Measurements from ENCODE around the gene SDK1. TPM values are rescaled to one million over a fixed set of nuclear protein-coding genes. Genes with fewer than 3 reads are reported as not detected.

The SDK1 gene
- polyA plus RNA-seq, 2 of the 4 experiments (the other 2 are of a cell fraction) = 0.12 to 0.28 TPM

DNA sequence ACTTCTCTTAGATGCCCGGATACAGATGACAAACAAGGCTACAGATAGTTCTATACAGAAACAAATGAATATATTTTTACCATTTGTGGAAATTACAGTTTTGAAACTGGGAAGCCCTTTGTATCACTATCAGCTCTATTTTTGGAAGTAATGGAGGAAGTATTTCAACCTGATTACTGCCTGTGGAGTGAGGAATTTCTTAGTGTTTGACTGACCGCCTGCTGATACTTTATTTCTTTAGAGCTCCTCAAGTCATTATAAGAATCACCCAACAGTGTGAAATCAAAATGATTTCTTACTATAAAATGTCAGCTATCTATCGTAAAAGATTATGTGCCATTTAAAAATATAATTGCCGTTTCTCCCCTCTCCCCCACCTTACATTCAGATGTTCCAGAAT, 290.9 kb downstream of the SDK1 start:
- TF ChIP-seq JUNB (IDR thresholded peaks at IDR 0.05) = no peak
- TF ChIP-seq, protein P1, sequence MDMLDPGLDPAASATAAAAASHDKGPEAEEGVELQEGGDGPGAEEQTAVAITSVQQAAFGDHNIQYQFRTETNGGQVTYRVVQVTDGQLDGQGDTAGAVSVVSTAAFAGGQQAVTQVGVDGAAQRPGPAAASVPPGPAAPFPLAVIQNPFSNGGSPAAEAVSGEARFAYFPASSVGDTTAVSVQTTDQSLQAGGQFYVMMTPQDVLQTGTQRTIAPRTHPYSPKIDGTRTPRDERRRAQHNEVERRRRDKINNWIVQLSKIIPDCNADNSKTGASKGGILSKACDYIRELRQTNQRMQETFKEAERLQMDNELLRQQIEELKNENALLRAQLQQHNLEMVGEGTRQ (IDR thresholded peaks at IDR 0.05) = no peak
- ChIA-PET CTCF (interaction anchor here (0.8 to 1.1 kb wide), 2 partner anchors 29 to 93 kb away, joined by 3 to 4 read pairs; no protein-coding TSS in a partner anchor), POLR2A (interaction anchor here (0.5 kb wide), 1 partner anchor 318 kb away, joined by 4 read pairs; no protein-coding TSS in a partner anchor)
- Histone ChIP-seq H3K4me1 (no peaks in the 10 kb centered on the region), H3K4me2 (peak overlapping the region; percentile 71; the same call in 2 of the 3 replicates), H3K4me3 (no peak overlapping the region), H3K9me3 (no peaks in the 10 kb centered on the region), H3K27ac (no peak overlapping the region)
- no peak for ATAC-seq
- WGBS (ENCODE audit: missing lambda C conversion rate) = 68% methylated on average over 4 of the region's 4 CpGs
- no peak for FAIRE-seq
- no peak for DNase-seq (ENCODE audit: low read depth in 1 of 2, low spot score in 1 of 2)

DNA sequence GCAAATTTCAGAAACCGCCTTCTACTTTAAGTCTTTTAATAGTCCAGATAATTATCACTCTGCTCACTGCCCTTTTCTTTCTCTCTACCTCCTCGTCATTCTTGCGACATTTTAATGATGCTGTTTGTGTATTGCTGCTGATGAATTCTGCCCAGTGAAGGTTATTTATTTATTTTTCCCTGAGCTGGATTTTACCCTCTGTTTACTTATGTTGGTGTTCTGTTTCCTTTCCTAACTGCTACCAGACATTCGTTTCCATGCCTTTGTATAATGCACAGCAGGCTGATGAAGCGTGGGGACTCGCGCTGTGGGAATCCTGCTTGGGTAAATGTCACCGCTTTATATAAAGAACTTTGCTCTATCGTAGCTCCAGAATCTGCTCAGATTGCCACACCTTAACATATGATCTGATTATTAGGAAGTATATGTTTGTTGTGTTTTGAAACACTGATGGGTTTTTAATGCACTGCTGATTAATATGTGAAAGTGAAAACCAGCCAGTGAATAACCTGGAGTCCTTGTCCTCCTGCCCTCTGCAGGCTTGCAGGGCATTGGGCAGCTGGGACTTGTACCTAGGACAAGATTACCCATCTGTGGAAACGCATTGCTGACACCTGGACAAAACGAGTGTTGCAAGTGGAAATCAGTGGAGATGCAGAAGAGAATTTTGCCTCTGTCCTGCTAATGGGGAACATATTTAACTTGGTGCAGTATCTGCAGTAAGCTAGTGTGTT, 291.5 kb downstream of the SDK1 start:
- DNase-seq (ENCODE audit: low read depth in 1 of 2, low spot score in 1 of 2) = no peak
- FAIRE-seq = no peak
- POLR2A ChIA-PET = no interaction called here
- Histone ChIP-seq H3K9me3 (no peaks in the 10 kb centered on the region), H3K4me2 (peak overlapping the region; percentile 71), H3K4me3 (peak overlapping the region; percentile 21; the same call in 1 of the 3 replicates), H3K27ac (no peak overlapping the region), H3K4me1 (no peaks in the 10 kb centered on the region)
- TF ChIP-seq ZNF302 (CRISPR knock-in tag; IDR thresholded peaks at IDR 0.05) (no peak), TFCP2L1 (CRISPR knock-in tag; IDR thresholded peaks at IDR 0.05) (no peak)
- TF ChIP-seq, protein P2, sequence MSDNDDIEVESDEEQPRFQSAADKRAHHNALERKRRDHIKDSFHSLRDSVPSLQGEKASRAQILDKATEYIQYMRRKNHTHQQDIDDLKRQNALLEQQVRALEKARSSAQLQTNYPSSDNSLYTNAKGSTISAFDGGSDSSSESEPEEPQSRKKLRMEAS (IDR thresholded peaks at IDR 0.05) = no peak
- CTCF ChIA-PET = interaction anchor here (0.8 to 1.1 kb wide), 2 partner anchors 30 to 93 kb away, joined by 3 to 4 read pairs; no protein-coding TSS in a partner anchor
- ATAC-seq = peak; percentile 23 to 64; a peak in 1 of 6 replicates
- 5% methylated on average over 11 of the region's 11 CpGs for WGBS (ENCODE audit: missing lambda C conversion rate)

DNA sequence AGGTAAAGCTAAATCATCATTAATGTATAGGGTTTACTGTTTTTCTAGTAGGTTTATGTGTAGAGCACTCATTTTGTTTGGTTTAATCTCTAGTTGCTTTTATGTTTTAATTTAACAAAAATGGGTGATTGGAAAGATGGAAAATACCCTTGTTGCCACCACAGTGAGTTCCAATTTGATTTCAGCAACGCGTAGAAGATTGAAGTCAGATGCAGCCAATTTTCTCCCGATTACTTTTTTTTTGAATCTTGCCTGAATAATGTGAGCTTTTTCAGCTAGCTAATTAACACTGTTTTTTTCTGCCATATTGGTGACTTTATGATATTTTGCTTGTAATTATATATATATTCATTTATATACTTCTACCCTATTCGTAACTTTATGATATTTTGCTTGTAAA, 293.8 kb downstream of the SDK1 start:
- no peak overlapping the region for H3K27ac ChIP-seq
- H3K9me3 ChIP-seq = no peaks in the 10 kb centered on the region
- TF ChIP-seq ZNF302 (CRISPR knock-in tag; IDR thresholded peaks at IDR 0.05) (no peak), FOSL2 (IDR thresholded peaks at IDR 0.05) (no peak), FOSL2 (CRISPR knock-in tag; IDR thresholded peaks at IDR 0.05) (no peak), HOXB13 (CRISPR knock-in tag; IDR thresholded peaks at IDR 0.05; ENCODE audit: low read depth) (no peak), KDM5A (IDR thresholded peaks at IDR 0.05) (no peak), EP300 (IDR thresholded peaks at IDR 0.05) (no peak), PHF8 (IDR thresholded peaks at IDR 0.05; ENCODE audit: borderline replicate concordance, low read depth) (no peak), EHMT2 (IDR thresholded peaks at IDR 0.05; ENCODE audit: low read depth) (no peak), ZSCAN20 (CRISPR knock-in tag; IDR thresholded peaks at IDR 0.05) (no peak), MAFK (IDR thresholded peaks at IDR 0.05; ENCODE audit: partially characterized antibody) (no peak), ZFP36 (IDR thresholded peaks at IDR 0.05; ENCODE audit: borderline replicate concordance, partially characterized antibody) (no peak), RFX5 (IDR thresholded peaks at IDR 0.05) (no peak), FOSB (CRISPR knock-in tag; IDR thresholded peaks at IDR 0.05) (no peak), RNF2 (IDR thresholded peaks at IDR 0.05; ENCODE audit: borderline replicate concordance, low read depth) (no peak), CBX2 (IDR thresholded peaks at IDR 0.05; ENCODE audit: borderline replicate concordance, low read depth) (no peak)
- TF ChIP-seq, protein P3, sequence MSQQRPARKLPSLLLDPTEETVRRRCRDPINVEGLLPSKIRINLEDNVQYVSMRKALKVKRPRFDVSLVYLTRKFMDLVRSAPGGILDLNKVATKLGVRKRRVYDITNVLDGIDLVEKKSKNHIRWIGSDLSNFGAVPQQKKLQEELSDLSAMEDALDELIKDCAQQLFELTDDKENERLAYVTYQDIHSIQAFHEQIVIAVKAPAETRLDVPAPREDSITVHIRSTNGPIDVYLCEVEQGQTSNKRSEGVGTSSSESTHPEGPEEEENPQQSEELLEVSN (IDR thresholded peaks at IDR 0.05; ENCODE audit: borderline replicate concordance, low read depth) = no peak
- TF ChIP-seq, protein P2 (IDR thresholded peaks at IDR 0.05) = no peak
- TF ChIP-seq, protein P4, sequence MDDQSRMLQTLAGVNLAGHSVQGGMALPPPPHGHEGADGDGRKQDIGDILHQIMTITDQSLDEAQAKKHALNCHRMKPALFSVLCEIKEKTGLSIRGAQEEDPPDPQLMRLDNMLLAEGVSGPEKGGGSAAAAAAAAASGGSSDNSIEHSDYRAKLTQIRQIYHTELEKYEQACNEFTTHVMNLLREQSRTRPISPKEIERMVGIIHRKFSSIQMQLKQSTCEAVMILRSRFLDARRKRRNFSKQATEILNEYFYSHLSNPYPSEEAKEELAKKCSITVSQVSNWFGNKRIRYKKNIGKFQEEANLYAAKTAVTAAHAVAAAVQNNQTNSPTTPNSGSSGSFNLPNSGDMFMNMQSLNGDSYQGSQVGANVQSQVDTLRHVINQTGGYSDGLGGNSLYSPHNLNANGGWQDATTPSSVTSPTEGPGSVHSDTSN (IDR thresholded peaks at IDR 0.05) = no peak
- TF ChIP-seq, protein P5, sequence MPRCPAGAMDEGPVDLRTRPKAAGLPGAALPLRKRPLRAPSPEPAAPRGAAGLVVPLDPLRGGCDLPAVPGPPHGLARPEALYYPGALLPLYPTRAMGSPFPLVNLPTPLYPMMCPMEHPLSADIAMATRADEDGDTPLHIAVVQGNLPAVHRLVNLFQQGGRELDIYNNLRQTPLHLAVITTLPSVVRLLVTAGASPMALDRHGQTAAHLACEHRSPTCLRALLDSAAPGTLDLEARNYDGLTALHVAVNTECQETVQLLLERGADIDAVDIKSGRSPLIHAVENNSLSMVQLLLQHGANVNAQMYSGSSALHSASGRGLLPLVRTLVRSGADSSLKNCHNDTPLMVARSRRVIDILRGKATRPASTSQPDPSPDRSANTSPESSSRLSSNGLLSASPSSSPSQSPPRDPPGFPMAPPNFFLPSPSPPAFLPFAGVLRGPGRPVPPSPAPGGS (IDR thresholded peaks at IDR 0.05) = no peak
- H3K4me3 ChIP-seq = no peak overlapping the region
- POLR2A ChIA-PET = no interaction called here
- no peak overlapping the region for H3K4me2 ChIP-seq
- DNase-seq (ENCODE audit: low read depth in 1 of 2, low spot score in 1 of 2) (no peak), FAIRE-seq (no peak), ATAC-seq (no peak)
- no peaks in the 10 kb centered on the region for H3K4me1 ChIP-seq
- CTCF ChIA-PET = no interaction called here
- 70% methylated on average over 4 of the region's 4 CpGs for WGBS (ENCODE audit: missing lambda C conversion rate)

Data from A549 (cell line).